HCT116 (cell line): ENCODE measurements around the gene PIGP.

Experiments used
- CTCF ChIP-seq, 3 experiments: fragments of 200-600 bp in 1 of 3; sonication (generic) in 1 of 3; IDR thresholded peaks in 2 of 3; conservative IDR thresholded peaks in 1 of 3; 2 replicates each; pipeline ENCODE4 v1.5.1; 2012 to 2017; ENCODE audit warnings: low read depth in 2 of 3, low read length in 2 of 3, antibody characterized with exemption in 1 of 3, borderline replicate concordance in 1 of 3, control low read depth in 1 of 3, mild to moderate bottlenecking in 1 of 3, mixed read lengths in 1 of 3, mixed run types in 1 of 3, moderate library complexity in 1 of 3; ENCODE audit not compliant: insufficient read depth in 1 of 3
- EGR1 ChIP-seq: IDR thresholded peaks from 2 replicates; pipeline ENCODE4 v1.6.1; 2012; ENCODE audit warnings: low read depth
- ELF1 ChIP-seq: IDR thresholded peaks from 2 replicates; pipeline ENCODE4 v1.6.1; 2012; ENCODE audit warnings: low read depth, borderline replicate concordance
- EZH2 ChIP-seq: fragments of 200-600 bp; sonication (generic); IDR thresholded peaks from 2 replicates; pipeline ENCODE4 v1.6.1; 2017; ENCODE audit warnings: antibody characterized with exemption, mixed run types
- REST ChIP-seq: IDR thresholded peaks from 2 replicates; pipeline ENCODE4 v1.6.1; 2012; ENCODE audit warnings: low read depth
- ZNF274 ChIP-seq: fragments of 200-500 bp; sonication (Bioruptor generic); IDR thresholded peaks from 2 replicates; pipeline ENCODE4 v1.6.1; 2014; ENCODE audit warnings: mild to moderate bottlenecking, low read depth, low read length, inconsistent platforms

DNA sequence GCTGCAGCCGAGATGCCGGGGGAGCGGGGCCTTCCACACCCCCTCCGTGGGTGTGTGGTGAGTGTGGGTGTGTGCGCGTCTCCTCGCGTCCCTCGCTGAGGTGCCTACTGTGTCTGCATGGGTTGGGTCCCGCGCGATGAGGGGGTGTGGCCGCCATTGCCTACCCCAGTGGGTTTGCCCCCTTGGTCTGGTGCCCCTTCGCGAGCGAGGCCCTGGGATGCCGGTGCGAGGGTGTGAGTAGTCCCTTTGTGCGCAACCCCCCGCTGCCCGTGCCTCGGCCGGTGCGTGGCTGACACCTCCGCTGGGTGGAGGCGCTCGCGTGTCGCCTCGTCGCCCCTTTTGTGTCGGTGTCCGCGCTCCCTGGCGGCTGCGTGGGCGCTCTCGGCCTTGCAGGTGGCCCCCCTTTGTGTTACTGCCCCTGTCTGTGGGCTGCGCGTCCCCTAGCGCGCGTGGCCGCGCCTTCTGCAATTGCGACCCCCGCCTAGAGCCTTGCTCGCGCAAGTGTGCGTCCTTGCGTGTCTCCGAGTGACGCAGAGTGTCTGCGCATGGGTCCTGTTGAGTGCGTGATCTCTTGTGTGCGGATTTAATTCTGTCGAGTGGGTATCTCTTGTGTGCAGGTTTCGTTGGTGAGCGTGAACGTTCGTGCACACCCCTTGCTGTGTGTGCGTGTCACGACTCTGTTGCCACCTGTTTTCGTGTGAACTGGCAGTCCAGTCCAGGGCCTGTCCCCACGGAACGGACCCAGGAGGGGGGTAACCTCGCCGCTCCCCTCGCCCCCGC lies 736 bp upstream of the PIGP start:
- no peak for TF ChIP-seq ZNF274
- no peak for TF ChIP-seq EZH2
- 0 out of 6 replicates have a peak, but pooled peaks of 1 of the 3 experiments have one; percentile 8 for TF ChIP-seq CTCF (IDR thresholded peaks at IDR 0.05 in 2 of 3, conservative IDR thresholded peaks at IDR 0.05 in 1 of 3; ENCODE audit: borderline replicate concordance in 1 of 3, insufficient read depth in 1 of 3, low read depth in 2 of 3, low read length in 2 of 3)
- no peak for TF ChIP-seq REST
- TF ChIP-seq ELF1, result no peak
- TF ChIP-seq EGR1, result no peak
